Daoy (cell line): ENCODE data around the gene ADAT3. TPM values are rescaled to one million over a fixed set of nuclear protein-coding genes. Genes with fewer than 3 reads are reported as not detected.
"Not testable (repeated sequence)": the region's sequence is repeated elsewhere in the genome, so short reads cannot be mapped to it uniquely, and the experiment has no call there.

Experiments used
- DNase-seq: peaks from one replicate; pipeline ENCODE4 v3.0.0-alpha.2; 2015; ENCODE audit warnings: low read depth
- total RNA-seq: library from RNA; depleted of rRNA; stranded (reverse); fragments of >200 nt; shearing (Covaris generic); gene quantifications from 2 replicates; pipeline ENCODE4 v1.2.3, GENCODE V29; 2014

Gene ADAT3
- total RNA-seq, 1 experiment from 2014 or later: 11.1 TPM

- DNase-seq: no peak
Observed at GRCh38 chr19:1866693-1867348, 38.4 kb upstream of the ADAT3 start.

DNA sequence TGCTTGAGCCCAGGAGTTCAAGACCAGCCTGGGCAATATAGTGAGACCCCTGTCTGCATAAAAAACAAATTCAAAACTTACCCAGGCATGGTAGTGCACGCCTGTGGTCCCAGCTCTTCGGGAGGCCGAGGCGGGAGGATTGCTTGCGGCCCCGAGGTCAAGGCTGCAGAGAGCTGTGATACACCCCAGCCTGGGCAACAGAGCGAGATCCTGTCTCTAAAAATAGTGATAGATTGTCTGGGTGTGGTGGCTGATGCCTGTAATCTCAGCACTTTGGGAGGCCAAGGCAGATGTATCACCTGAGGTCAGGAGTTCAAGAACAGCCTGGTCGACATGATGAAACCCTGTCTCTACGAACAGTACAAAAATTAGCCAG is 37.9 kb upstream of the ADAT3 start:
- no peak for DNase-seq

DNA sequence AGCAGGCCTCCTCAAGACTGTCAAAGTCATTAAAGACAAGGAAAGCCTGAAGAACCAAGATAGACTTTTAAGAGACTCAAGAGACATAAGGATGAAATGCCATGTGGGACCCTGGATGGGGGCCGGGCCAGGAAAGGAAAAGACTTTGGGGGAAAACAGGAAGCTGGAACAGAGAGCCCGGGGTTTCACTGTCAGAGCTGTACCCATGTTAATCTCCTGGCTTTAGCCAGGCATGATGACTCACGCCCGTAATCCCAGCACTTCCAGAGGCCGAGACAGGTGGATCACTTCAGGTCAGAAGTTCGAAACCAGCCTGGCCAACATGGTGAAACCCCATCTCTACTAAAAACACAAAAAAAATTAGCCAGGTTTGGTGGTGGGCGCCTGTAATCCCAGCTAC is 36.2 kb upstream of the ADAT3 start:
- no peak for DNase-seq

- no peak for DNase-seq
Observed at GRCh38 chr19:1871140-1871597, 34.0 kb upstream of the ADAT3 start.

GRCh38 chr19:1871630-1872029 is 33.6 kb upstream of the ADAT3 start:
- no peak for DNase-seq

DNA sequence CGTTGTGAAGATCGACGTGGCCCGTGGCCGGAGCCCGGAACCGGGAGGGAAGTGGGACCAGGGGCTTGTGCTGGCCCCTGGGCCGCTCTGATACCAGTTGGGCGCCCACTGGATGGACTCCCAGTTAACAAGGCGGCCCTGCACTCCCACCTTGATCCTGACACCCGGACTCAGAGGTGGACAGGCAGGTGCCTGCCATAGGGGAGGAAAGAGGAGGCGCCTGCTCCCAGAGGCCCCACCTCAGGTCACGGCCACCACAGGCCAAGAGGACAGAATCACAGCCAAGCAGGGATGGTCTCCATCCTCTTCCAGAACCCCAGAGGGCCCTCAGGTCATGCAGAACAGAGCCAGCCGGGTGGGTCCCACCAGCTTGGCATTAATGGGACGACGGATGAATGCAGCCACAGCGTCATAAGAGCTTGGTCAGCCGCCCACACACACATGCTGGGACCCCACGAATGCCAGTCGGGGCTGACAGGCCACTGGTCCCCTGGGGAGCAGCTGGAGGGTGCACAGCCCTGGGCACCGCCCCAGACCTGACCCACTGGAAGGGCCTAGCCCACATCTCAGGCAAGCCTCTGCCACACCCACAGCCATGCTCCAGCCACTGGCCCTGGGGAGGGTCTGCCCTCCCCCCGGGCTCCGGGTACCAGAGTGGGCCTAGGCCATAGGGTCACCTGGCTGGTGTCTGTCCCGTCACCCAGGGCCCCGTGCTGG is 32.2 kb upstream of the ADAT3 start:
- no peak for DNase-seq

- DNase-seq: no peak
Observed at GRCh38 chr19:1873524-1874473, 31.4 kb upstream of the ADAT3 start.

DNA sequence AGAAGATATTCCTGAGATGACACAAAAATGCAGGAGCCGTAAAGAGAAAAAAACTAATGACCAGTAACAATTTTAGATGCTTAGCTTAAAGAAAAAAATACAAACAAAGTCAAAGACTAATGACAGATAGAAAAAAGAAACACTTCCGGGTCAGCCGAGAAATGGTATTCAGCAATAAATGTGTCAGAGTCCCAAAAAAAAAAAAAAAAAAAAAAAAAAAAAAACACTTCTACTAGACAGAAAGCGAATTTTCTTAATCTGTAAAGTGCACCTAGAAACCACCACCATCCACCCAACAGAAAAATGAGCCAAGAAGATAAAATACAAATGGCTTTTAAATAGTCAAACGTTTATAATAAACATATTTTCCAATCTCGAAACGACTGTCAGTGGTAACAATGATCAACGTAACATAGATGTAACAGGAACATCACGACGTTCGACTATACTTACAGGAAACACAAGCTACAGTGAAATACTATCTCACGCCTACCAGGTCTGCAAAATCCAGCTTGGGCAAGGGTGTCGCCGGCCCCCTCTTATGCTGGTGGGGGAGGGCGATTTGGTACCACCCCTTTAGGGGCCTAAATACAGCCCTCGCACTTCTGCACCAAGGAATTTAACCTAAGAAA is 30.5 kb upstream of the ADAT3 start:
- DNase-seq: no peak

GRCh38 chr19:1875265-1875645 is 29.9 kb upstream of the ADAT3 start:
- not testable (repeated sequence) for DNase-seq

GRCh38 chr19:1875646-1876495 is 29.3 kb upstream of the ADAT3 start:
- DNase-seq: peak; percentile 97

DNA sequence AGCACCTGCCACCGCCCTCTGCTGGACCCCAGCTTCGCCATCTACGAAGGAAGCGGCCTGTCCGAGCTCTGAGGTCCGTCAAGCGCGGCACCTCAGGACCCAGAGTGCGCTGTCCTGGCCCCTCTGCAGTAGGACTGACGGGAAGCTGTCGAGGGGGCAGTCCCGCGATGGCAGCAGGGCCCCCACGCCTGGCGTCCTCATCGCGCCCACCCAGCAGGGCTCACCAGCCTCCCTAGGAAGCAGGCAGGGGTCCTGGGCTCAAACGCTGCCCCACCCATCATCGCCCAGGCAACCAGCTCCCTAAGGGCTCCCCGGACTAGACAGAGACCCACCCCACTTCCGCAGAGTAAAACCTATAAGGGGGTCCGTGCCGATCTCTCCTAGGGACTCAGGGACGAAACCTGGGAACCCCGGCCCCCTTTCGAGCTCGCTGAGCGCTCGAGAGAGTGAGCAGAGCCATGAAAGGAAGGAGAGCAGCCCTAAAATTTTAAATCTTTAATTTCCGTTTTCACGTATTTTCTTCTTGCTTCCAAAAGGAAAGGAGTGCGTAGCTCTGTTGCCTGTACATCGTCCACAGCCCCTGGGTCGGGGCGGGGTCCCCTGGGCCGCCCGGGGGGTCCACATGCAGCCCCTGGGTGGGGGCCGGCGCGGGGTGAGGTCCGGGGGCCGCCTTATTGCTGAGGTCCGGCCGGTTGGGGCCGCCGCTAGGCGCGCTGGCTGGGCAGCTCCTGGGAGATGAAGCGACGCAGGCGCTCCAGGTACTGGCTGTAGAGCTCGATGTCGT is 28.5 kb upstream of the ADAT3 start:
- DNase-seq: not testable (repeated sequence)

DNA sequence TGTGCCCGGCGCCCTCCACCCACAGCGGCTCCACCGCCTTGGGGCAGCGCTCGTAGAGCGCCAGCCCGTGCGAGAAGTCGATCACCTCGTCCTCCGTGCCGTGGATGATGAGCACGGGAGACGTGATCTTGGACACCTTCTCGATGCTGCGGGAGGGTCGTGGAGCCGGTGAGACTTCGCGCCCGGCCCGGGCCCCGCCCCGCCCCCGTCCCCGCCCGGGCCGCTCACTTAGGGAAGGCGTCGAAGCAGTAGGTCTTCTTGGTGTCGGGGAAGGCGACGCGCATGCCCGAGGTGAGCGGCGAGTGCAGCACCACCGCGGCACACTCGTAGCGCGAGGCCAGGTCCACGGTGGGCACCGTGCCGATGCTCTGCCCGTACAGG is 27.9 kb upstream of the ADAT3 start:
- DNase-seq: not testable (repeated sequence)

DNA sequence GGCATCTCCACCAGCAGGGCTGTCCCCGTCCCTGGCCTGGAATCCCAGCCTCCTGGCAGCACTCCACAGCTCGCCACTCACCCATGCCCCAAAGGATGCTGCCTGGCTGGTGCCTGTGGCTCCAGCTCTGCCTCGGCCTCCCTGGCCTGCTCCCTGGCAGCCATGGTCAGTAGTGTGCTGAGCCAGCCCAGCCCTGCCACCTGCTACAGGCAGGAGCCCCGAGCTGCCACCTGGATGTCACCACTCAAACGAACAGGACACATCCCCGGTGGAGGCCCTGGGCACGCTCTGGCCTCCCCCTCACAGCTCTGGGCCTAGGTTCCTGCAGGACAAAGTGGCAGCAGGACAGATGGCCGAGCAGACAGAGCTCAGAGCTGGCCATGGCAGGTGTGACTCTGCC is 26.6 kb upstream of the ADAT3 start:
- DNase-seq: not testable (repeated sequence)

- not testable (repeated sequence) for DNase-seq
Observed at GRCh38 chr19:1879982-1880381, 25.2 kb upstream of the ADAT3 start.

DNA sequence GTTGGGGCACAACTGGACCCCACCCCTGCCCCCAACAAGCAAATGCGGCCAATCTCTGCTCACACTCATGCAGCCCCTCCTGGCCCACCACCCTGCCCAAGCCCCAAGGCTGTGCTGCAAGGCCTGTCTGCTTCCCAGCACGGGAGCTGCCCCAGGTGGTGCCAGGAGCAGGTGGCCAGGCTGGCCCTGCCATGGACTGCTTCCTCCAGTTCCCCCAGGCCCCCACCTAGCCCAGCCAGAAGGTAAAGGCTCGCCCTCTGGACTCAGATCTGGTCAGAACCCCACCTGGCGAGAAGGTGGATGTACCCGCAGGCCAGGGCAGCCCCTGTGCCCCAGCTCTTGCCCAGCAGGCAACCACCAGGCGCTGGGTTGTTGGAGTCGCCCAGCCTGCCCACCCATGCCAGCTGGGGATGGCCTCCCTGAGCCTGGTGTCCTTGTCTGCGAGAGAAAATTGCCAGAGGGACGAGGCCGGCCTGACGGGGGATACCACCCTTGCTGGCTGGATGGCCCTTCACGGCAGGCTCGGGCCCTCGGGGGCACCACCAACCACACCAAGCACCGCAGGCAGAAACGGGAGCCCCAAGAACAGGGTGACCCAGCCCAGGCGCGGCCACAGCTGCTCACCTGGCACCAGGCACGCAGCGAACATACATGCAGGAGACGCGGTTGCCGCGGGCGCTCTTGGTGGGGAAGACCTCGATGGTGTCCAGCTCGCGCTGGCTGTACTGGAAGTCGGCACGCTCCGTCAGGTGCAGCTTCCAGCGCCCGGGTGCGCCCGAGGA is 24.4 kb upstream of the ADAT3 start:
- DNase-seq: no peak

DNA sequence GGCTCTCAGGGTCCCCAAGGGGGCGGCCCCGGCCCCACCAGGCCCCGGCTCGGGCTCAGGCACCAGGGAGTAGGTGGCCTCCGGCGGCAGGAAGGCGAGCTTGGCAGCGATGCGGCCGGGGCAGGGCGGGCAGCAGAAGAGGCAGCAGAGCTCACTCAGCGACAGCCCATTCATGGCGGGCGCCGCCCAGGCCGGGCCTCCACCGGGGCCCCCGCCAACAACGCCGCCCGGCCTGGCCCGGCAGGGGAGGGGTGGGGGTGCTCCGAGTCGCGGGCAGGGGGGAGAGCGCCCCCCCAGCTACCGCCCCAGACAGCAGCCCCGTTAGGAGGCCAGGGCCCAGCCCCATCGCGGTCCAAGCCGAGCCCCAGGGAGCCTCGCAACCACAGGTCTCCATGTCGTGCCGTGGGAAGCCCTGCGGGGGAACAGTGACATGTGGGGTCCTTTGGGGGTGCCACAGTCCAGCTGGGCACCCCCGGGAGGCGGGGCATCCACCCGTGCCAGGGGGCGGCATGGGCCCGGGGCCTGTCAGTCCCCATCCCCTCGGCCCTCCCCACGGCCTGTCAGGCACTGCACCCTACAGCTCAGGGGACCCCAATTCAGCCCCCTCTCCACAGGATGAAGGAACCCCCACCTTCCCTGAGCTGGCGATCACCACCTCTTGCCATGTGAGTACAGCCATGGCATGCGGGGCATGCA is 23.7 kb upstream of the ADAT3 start:
- DNase-seq: not testable (repeated sequence)

DNA sequence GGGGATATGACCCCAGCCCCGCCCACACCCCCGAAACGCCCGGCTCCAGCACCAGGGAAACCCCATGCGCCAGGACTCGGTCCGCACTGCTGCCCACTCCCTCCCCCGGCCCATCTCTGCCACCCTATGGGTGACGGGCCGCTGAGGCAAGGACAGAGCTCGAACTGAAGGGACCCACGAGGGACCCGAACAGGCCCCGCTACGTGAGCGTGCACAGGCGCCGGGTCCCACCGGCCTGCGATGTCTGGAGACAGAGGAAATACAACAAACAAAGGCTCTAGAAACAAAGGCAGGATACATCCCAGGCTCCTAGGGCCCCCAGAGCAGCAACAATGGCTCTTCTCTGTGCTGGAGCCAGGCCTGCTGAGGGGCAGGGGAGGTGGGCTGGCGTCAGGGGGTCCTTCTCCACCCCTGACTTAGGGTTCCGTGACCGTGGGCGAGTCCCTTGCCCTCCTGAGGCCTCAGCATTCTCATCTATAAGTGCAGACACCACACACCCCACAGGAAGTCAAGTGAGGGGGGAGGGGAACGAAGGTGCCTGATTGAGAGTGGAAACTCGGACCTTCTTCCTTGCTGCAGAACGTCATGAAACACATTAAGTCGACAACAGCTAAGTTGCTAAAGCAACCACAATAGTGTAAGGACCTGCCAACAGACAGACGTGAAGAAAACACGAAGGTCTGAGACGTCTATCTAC is 23.0 kb upstream of the ADAT3 start:
- DNase-seq: no peak
